ENCODE results near the gene RBMXL3.
"Not testable (repeated sequence)": the region's sequence is repeated elsewhere in the genome, so short reads cannot be mapped to it uniquely, and the experiment has no call there.

RBMXL3 gene

DNA sequence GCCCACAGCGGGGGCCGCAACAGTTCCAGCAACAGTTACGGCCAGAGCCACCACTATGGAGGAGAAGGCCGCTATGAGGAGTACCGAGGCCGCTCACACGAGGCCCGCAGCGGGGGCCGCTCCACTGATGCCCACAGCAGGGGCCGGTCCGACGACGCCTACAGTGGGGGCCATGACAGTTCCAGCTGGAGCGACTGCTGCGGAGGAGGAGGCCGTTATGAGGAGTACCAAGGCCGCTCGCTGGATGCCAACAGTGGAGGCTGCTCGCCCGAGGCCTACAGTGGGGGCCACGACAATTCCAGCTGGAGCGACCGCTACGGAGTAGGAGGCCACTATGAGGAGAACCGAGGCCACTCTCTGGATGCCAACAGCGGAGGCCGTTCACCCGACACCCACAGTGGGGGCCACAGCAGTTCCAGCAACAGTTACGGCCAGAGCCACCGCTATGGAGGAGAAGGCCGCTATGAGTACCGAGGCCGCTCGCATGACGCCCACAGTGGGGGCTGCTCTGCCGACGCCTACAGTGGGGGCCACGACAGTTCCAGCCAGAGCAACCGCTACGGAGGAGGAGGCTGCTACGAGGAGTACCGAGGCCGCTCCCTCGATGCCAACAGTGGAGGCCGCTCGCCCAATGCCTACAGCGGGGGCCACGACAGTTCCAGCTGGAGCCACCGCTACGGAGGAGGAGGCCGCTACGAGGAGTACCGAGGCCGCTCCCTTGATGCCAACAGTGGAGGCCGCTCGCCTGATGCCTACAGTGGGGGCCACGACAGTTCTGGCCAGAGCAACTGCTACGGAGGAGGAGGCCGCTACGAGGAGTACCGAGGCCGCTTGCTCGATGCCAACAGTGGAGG, 1.7 kb downstream of the RBMXL3 start:
- Histone ChIP-seq H2AFZ (no peak overlapping the region), H3K9me3 (ENCODE audit: control insufficient read depth, low read length) (no peaks in the 10 kb centered on the region), H3K4me1 (no peaks in the 10 kb centered on the region), H3K27ac (no peak overlapping the region), H3K4me3 (ENCODE audit: low read depth, low read length) (no peak overlapping the region), H3K36me3 (ENCODE audit: control insufficient read depth, insufficient read depth, low read length) (no peaks in the 10 kb centered on the region), H3K79me2 (no peaks in the 10 kb centered on the region), H3K4me2 (ENCODE audit: low read length) (no peak overlapping the region), H3K27me3 (ENCODE audit: control insufficient read depth, insufficient read depth, low read length) (no peaks in the 10 kb centered on the region), H3K9ac (no peak overlapping the region)
- TF ChIP-seq CTCF (IDR thresholded peaks at IDR 0.05) = no peak

GRCh38 chrX:115191490-115192243, 2.5 kb downstream of the RBMXL3 start:
- Histone ChIP-seq H3K4me2 (ENCODE audit: low read length) (no peak overlapping the region), H3K79me2 (no peaks in the 10 kb centered on the region), H3K9me3 (ENCODE audit: control insufficient read depth, low read length) (no peaks in the 10 kb centered on the region), H2AFZ (no peak overlapping the region), H3K4me3 (ENCODE audit: low read depth, low read length) (no peak overlapping the region), H3K27me3 (ENCODE audit: control insufficient read depth, insufficient read depth, low read length) (no peaks in the 10 kb centered on the region), H3K36me3 (ENCODE audit: control insufficient read depth, insufficient read depth, low read length) (no peaks in the 10 kb centered on the region), H3K4me1 (no peaks in the 10 kb centered on the region), H3K9ac (no peak overlapping the region), H3K27ac (no peak overlapping the region)
- no peak for TF ChIP-seq CTCF (IDR thresholded peaks at IDR 0.05)

- H3K9ac ChIP-seq = no peak overlapping the region
- H3K79me2 ChIP-seq = no peaks in the 10 kb centered on the region
- H3K4me3 ChIP-seq (ENCODE audit: low read depth, low read length) = no peak overlapping the region
- no peaks in the 10 kb centered on the region for H3K27me3 ChIP-seq (ENCODE audit: control insufficient read depth, insufficient read depth, low read length)
- H3K36me3 ChIP-seq (ENCODE audit: control insufficient read depth, insufficient read depth, low read length) = no peaks in the 10 kb centered on the region
- H3K4me2 ChIP-seq (ENCODE audit: low read length) = no peak overlapping the region
- TF ChIP-seq CTCF (IDR thresholded peaks at IDR 0.05) = no peak
- no peak overlapping the region for H2AFZ ChIP-seq
- no peaks in the 10 kb centered on the region for H3K4me1 ChIP-seq
- no peaks in the 10 kb centered on the region for H3K9me3 ChIP-seq (ENCODE audit: control insufficient read depth, low read length)
- no peak overlapping the region for H3K27ac ChIP-seq
Measured at GRCh38 chrX:115192244-115192700, 3.1 kb downstream of the RBMXL3 start.

- H3K36me3 ChIP-seq (ENCODE audit: control insufficient read depth, insufficient read depth, low read length) = no peaks in the 10 kb centered on the region
- H3K4me2 ChIP-seq (ENCODE audit: low read length) = no peak overlapping the region
- no peak overlapping the region for H2AFZ ChIP-seq
- no peaks in the 10 kb centered on the region for H3K27me3 ChIP-seq (ENCODE audit: control insufficient read depth, insufficient read depth, low read length)
- TF ChIP-seq CTCF (IDR thresholded peaks at IDR 0.05) = no peak
- H3K4me1 ChIP-seq = no peaks in the 10 kb centered on the region
- no peak overlapping the region for H3K27ac ChIP-seq
- H3K79me2 ChIP-seq = no peaks in the 10 kb centered on the region
- no peak overlapping the region for H3K4me3 ChIP-seq (ENCODE audit: low read depth, low read length)
- H3K9me3 ChIP-seq (ENCODE audit: control insufficient read depth, low read length) = no peaks in the 10 kb centered on the region
- no peak overlapping the region for H3K9ac ChIP-seq
Measured at GRCh38 chrX:115204040-115204439, 14.8 kb downstream of the RBMXL3 start.

- H3K9me3 ChIP-seq (ENCODE audit: control insufficient read depth, low read length); H3K4me3 ChIP-seq (ENCODE audit: low read depth, low read length); H3K4me2 ChIP-seq (ENCODE audit: low read length); H2AFZ ChIP-seq; H3K9ac ChIP-seq; H3K4me1 ChIP-seq; H3K27me3 ChIP-seq (ENCODE audit: control insufficient read depth, insufficient read depth, low read length); H3K36me3 ChIP-seq (ENCODE audit: control insufficient read depth, insufficient read depth, low read length); H3K79me2 ChIP-seq; H3K27ac ChIP-seq: not testable (repeated sequence)
Measured at GRCh38 chrX:115209547-115209946, 20.3 kb downstream of the RBMXL3 start.
